EH (cell line): ENCODE measurements around the gene CNMD.

ENCODE experiments used
- DNase-seq: peaks from one replicate; pipeline ENCODE4 v3.0.0-alpha.2; 2015; ENCODE audit warnings: low read depth

Gene CNMD

DNA sequence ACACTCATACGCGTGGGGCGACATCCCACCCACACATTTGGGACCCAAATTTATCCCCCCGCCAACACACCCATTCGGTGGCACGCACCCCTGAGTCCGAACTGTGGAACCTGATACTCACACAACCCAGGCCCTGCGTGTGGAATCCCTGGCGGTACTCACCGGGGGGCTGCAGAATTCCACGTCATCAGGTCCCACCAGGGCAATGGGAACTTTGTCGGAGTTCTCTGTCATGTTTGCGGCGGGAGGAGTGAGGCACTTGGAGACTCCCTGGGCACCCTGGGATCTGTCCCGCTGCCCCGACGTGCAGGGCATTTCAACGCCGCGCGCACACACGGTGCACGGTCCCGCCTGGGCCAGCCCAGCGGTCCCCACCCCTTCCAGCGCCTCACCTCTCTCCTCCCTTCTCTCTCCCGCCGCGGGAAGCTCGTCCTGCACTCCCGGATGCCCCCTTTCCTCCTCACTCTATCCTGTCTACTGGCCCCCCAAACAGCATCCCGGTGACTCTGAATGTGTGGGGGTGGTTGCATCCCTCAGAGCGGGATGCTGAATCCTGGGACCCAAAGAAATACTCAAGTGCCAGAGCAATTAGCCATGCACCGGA, at the start of gene CNMD:
CNMD (minus strand) TSS at position 353 of the 604 bp plus-strand sequence; CDS start at position 234, 119 bp downstream.
- no peak for DNase-seq

DNA sequence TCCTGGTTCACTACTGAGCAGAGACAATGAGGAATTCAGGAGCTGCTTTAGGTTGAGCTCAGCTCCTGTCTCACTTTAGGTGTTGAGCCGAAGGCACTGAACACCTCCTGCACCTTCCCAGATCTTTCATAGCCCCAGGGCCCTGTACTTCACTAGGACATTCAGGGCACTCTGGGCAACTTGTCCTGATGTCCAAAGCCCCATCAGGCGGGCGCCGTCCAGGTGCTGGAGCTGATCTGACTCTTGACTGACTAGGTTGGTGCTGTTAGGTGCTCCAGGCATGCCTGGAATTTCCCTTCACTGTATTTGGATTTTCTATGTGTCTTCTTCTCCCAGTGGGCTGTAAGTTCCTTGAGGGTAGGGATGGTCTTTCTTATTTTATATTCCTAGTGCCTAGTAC, 48.4 kb upstream of the CNMD start:
- DNase-seq = no peak

DNA sequence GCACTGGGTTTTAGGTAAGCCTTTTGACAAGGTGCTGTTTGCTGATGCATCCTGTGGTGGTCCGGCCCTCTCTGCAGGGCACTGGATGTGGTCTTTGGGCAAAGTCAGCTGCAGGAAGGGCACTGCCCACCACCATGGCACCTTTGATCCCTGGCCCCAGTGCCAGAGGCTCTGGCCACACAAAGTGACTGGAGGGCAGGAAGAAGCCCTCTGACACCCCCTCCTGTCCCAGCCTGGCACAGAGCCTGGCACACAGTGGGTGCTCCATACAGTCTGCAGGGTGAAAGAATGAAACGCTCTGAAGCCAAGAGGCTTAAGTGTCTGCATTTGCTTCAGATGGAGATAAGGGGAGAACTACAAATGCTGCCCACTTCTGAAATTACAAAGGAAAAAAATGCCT, 47.6 kb upstream of the CNMD start:
- DNase-seq = no peak

DNA sequence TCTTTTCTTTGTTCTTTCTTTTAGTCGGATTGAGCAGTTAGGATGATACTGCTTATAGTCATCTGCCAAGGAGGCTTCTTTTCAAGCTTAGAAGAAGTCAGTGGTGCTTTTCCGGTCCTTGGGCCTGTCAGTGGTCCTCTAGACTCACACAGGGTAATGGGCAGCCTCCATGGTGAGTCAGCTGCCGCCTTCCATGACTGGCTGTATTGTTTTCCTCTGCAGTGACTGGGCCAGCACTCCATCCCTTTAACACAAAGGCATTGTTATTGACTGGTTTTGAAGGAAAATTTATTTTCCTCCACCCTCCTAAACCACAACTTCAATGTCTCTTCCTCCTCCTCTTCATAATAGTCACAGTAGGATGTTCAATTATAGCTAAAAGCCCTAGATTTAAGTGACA, 47.1 kb upstream of the CNMD start:
- DNase-seq = no peak

DNA sequence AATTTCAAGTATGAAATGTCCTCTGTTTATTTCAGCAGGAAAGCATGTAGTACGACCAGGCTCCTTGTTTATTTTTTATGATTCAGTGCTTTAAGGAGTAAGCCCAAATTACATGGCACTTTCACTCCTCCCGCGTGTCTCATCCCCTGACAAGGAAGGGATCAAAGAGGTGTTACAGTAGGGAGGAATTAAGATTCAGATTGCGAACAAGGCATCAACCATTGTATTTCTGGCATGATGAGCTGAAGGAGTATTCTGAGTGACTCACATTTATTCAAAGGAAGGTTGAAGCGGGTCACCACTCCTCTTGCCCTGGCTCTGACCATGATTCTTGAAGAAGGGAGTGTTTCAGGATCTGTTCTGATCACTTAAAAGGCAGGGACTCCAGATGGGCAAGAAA, 46.1 kb upstream of the CNMD start:
- no peak for DNase-seq

DNA sequence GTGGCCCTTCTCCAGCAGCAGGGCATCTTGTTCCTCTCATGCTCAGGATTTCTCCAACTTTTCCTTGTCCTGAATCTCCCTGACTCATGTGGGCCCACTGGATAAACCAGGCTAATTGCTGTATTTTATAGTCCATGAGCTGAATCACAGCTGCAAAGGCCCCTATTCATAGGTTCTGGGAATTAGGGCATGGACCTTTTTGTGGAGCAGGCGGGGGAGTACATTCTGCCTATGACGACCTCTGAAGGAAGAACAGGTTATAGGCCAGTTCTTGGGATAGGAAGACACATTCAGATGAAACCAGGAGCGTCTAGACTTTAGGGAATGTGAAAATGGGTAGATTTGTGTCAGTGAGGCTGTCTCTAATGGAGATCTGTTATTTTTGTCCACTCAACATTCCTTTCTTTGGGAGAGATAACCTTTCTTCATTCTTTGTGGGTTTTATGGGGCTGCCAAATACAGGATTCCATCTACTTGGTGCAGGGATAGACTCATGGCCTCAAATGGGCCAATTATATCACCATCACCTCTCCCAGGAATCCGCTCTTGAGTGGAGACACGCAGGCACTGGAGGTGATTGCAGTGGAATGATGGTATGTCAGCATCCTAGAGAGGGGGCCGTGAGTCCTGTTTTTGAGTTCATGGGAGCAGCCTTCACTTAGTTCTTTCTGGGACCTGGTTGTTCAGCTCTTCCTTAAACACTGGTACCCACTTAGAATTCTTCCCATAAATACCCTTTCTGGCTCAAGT, 45.1 kb upstream of the CNMD start:
- DNase-seq = no peak

DNA sequence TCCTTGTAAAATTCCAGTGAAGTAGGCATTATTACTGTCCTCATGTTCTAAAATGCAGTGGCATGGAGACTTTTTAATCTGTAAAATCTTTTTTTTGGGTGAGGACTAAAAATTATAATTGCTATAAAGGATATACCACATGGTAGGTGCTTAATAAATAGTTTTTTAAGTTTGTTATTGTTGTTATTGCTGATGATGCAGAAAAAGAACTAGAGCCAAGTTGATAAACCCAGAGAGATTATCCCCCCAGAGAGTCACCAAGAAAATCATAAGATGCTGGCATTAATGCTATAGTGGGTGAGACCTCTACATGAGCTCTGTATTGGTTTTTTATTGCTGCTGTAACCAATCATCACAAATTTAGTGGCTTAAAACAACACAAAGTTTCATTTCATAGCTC, 44.3 kb upstream of the CNMD start:
- DNase-seq = no peak

DNA sequence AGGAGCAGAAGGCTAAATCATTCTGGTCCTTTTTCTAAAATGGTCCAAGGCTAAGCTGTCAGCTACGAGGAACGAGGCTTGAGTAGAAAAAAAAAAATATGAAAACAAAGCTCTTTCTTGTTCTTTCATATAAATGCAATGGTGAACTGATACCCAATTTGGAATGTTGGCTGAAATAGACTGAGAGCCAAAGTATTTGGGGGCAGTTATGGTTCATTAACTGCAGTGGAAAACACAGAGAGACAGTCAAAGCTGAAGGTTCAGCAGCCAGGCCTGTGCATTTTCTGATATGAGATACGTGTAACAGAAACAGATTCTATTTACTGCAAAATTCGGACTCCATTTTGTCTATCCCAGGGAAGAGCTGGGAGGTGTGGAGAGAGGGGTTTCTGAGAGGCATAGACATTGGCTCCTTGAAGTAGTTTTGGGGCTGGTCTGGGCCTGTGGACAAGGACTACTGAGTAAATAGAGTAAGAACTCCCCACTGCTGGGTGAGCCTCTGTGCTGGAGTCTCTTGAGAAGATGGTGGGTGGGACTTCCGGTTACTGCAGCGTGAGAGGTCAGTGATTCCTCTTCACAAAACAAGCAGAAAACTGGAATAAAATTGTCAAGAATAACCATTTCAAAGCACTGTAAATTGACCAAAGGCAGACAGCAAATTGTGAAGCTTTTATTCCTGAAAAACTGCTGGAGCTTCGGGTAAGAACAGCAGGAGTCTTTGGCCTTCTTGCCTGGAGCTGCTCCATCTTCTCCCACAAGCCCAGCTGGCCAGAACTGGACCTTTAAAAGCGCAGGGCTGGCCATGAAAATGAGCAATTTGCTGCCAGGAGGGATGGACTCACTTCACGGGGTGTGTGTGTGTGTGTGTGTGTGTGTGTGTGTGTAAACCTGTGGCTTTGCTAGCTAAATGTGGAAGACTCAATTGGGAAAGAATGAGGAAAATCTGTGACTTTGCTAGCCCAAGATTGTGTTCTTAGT, 43.1 kb upstream of the CNMD start:
- DNase-seq = no peak

DNA sequence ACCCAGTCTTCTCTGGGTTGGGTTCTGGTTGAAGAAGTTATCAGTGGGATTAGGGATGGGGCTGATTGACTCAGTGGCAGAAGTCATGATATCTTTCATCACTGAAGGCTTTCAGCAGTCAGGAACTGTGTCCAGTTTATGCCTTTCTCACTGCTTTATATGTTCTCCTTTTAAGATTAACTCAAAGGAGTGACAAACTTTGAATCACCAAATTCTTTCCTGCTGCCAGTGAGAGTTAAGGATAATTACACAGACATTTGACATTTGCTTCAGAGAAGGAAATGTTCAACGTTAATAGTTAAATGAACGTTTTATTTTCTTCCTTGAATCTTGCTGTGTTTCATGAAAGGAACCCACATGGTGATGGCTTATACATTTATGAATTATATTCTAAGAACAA, 41.0 kb upstream of the CNMD start:
- DNase-seq = no peak

DNA sequence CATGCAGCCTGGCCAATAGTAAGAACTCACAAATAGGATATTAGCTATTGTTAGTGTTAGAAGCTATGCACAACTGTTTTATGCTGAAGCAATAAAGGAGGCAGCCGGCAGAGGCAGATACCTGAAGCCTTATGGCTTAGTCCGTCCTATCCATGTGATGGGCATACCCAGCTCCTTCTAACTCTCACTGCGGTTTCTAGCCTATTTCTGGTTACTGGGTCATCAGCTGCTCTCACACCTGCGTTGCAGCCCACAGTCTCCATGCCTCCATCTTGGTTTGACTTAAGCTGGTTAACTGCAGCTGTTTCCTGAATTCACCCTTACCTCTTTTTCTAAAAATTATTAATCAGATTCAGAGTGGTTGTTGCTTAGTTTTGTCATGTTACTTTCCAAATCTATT, 40.5 kb upstream of the CNMD start:
- no peak for DNase-seq

DNA sequence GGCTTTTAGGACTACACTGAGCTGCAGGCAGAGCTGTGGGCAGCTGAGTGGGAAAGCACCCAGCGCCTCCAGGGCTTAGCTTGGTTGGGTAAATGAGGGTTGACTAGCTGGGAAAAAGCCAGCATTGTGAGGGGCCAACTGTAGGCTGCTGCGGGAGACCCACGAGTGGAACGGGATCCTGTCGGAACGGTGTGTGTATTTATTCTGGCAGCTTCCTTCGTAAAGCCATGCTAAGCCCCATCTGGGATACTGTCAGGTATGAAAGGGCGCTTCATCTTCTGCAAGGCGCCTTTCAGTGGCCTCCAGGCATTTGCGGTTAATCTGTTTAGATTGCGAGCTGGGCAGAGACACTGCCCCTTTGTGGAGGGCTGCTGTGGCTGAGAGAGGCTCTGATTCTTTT, 39.5 kb upstream of the CNMD start:
- no peak for DNase-seq

DNA sequence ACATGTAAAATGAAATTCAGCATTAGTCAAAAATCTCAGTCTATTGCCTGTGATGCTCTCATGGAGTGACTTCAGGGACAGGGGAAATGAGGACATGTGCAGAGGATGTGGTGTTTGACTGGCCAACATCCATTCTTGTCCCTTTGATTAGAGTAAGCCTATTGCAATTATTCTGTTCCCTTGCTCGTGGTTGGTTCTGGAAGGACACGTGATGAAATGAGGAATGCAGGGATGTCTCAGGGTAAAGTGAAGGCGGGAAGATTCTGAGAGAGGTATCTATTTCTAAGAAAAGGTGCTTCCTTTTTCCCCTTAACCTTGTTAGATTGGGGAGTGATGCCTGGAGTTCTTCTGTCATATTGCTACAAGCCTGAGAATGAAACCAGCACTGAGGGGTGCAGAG, 37.1 kb upstream of the CNMD start:
- DNase-seq = no peak

DNA sequence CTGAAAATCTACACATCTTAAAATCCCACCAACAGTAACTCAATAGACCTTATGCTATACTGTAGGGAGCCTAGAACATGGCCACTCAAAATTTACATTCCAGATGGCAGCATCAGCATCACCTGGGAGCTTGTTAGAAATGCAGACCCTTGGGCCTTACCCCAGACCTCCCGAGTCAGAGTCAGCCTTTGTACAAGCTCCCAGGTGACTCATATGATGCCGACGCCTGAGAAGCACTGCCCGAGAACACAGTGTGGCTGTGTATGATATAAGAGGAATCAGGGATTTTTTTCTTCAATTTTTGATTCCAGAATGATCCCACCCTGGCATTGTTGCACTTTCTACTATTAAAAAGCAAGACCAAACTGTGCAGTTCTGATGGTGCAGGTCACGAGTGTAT, 35.9 kb upstream of the CNMD start:
- no peak for DNase-seq

DNA sequence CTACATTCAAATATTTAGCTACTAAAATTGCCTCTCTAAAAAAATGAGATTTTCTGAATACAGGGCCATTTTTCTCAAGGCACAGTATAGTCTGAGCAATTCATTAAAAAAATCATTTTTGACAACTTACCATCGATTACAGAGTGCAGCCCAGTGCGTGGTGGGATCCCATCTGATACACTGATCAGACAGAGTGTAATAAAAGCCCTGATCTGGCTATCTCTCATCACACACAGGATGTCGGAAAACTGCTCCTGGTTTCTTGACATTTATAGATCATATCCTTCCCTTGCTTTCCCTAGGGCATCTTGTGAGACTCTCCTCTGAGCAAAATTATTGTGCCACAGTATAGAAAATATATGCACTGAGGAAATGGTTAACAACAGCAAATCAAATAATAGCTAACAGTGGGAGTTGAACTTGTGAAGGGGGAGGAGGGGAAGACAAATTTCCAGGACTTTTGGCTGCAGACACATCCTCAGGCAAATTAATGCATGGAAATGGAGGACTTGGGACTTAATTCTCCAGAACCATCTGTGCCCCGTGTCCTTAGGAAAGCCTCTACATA, 28.4 kb upstream of the CNMD start:
- no peak for DNase-seq

DNA sequence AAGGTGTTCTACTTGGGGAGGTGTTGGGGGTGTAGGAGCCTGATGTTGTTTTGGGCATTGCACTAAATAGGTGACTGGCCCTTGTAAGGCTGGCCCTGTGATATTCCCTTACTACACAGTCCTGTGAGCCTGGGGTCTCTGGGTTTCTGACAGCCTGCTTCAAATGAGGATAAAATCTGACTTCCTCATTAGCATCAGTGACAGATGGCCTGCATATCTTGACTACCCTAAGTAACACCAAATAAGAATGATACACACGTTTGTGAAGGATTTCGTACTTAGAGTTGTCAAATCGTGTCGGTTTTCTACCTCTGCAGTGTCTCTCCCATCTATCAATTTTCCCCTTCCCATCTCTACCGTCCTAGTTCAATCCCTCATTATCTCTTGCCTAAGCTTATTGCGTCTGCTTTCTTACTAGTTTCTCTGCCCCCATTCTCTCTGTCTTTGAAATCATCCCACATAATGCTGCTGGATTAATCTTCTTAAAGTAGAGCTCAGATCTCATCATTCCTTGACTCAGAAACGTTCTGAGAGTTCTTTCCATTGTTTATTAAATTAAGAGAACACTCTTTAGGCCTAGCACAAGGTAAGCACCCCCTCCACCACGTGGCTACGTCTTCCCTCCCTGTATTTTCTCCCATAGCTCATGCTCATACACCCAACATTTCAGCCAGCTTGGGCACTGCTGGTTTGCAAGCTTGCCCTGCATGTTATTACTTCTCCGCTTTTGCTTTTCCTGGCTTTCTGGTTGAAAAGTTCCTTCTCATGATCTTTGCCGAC, 26.2 kb upstream of the CNMD start:
- DNase-seq = no peak

DNA sequence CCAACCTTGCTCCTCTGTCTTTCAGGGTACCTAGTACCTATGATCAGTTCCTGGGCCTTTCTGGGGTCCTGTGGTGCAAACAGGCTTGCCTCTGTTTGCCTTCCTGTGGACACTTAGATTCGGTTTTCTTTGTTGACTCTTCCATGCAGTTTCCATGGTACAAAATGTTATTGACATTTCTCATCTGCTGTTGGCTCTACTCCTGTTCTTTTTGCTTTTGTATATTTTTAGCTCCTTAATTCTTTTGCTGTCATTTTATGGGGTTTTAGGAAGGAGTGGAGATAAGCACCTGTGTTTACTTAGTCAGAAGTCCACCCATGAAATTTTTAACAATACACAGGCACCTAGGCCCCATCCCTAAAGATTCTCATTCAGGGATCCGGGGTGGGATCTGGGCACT, 20.5 kb upstream of the CNMD start:
- DNase-seq = no peak

DNA sequence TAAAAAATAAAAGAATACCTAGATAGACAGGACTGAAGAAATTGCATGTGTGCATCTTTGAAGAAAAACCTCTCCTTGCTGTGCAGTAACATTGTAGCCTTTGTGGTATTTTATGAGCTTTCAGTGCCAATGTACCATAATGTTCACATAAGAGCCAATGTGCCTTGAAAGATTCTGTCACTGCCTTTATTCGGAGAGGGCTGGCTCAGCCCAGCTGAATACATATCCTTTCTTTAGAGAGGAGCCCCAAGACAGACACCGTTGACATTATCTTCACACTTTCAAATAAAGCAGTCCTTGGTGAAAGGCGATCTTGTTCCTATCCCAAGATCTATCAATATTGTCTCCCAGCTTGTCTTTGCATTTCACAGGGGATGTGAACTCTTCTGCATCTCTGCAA, 18.5 kb upstream of the CNMD start:
- DNase-seq = no peak

DNA sequence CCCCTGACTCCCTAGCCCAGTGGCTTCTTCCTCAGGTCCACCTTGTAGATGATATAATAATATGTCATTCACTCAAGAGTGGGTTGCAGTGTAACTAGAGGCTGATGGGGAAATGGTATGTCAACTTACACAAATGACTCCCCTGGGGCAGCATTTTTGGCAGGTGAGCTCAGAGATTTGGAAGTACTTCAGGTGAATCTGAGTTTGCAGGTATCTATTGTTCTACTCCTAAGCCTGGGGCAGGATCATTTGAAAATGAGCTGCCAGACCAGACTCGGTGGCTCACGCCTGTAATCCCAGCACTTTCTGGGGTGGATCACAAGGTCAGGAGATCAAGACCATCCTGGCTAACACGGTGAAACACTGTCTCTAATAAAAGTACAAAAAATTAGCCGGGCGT, 11.6 kb upstream of the CNMD start:
- no peak for DNase-seq

DNA sequence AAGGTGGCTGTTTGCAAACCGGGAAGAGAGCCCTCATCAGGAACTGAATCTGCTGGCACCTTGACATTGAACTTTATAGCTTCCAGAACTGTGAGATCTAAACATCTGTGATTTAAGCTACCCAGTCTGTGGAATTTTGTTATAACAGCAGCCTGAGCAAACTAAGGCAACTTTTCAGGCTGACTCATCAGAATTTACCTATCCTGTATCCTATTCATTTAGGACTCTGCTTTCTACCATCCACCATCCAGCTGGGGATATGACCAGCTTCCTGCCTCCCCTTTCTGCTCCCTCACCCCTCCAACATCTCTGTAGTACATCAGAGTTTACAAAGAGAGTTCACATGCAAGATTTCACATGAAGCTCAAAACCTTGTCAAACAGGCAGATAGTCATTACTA, 11.1 kb upstream of the CNMD start:
- DNase-seq = no peak

DNA sequence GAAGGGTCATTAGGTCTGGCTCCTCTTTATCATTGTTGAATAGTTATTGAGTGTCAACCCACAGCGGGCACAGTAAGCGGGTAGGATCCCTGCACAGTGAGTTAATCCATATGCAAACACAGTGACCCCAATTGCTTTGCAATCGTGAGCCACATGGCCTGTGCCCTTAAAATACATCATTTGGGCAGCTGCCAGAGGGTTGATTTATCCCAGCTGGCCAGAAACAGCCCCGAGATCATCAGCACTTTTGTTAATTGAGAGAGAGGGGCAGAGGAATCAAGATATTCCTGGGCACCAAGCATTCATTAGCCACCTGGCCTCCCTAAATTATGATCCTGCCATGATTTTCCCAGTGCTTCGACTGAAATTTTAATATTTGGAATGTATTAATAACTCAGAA, 9.8 kb upstream of the CNMD start:
- no peak for DNase-seq

DNA sequence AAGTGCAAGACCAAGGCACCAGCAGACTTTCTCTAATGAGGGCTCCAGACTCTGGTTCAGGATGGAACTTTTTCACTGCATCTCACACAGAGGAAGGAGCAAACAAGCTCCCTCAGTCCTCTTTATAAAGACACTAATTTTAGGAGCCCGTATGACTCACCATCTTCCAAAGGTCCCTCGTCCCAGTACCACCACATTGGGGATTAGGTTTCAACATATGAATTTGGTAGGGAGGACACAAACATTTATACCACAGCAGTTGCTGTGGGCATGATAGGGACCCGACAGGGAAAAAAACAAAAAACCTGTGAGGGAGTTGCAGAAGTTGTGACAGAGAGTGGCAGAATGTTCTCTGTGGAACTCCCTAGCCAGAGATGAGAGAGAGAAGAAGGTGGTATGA, 6.5 kb upstream of the CNMD start:
- no peak for DNase-seq

DNA sequence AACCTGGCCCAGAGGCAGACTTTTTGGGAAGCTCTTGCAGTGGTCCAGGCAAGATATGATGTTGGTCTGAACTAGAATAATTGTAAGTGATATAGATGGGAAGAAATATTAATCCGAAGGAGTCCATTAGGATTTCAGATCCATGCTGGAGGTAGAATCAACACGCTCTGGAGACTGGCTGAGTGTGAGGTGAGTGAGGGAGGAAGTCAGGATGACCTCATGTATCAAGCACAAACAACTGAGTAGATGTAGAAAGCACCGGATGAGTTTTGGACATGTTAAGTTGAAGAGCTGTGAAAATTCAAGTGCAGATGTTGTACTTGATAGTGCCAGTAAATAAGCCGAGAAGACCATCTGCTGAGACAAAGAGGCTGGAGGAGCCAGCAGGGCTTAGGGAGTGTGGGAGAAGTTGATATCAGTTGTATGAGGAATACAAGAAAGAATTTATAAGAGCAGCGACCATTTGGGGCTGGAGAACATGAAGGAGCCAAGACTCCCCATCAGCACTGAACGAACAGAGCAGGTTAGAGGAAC, 5.3 kb upstream of the CNMD start:
- no peak for DNase-seq
